H1 (cell line): ENCODE measurements around the gene CCER1. TPM values are rescaled to one million over a fixed set of nuclear protein-coding genes. Genes with fewer than 3 reads are reported as not detected.

ENCODE experiments used
- ATF3 ChIP-seq: IDR thresholded peaks from 2 replicates; pipeline ENCODE4 v1.6.1; 2011; ENCODE audit warnings: low read depth, mild to moderate bottlenecking, low read length; ENCODE audit not compliant: insufficient read depth
- BRCA1 ChIP-seq: IDR thresholded peaks from 2 replicates; pipeline ENCODE4 v1.6.1; 2012; ENCODE audit warnings: low read depth, low read length, improper control_type of control experiment
- E2F6 ChIP-seq: IDR thresholded peaks from 2 replicates; pipeline ENCODE4 v1.6.1; 2012; ENCODE audit warnings: inconsistent platforms
- HDAC2 ChIP-seq, 2 experiments: fragments of 300-600 bp in 1 of 2; sonication (generic) in 1 of 2; IDR thresholded peaks; 2 replicates each; pipeline ENCODE4 v1.6.1; 2011 to 2012; ENCODE audit warnings: low read depth in 2 of 2, low read length in 2 of 2, mild to moderate bottlenecking in 2 of 2, moderate library complexity in 2 of 2, borderline replicate concordance in 1 of 2, inconsistent platforms in 1 of 2
- KDM1A ChIP-seq: fragments of 200-600, 300-600 bp; sonication (generic); IDR thresholded peaks from 2 replicates; pipeline ENCODE4 v1.7.1; 2016; ENCODE audit warnings: mild to moderate bottlenecking, low read length, borderline replicate concordance
- KDM5A ChIP-seq: fragments of 200-600 bp; IDR thresholded peaks from 2 replicates; pipeline ENCODE4 v1.7.1; 2012; ENCODE audit warnings: mild to moderate bottlenecking, low read length, inconsistent platforms, mixed read lengths
- SP4 ChIP-seq: IDR thresholded peaks from 2 replicates; pipeline ENCODE4 v1.6.1; 2012; ENCODE audit warnings: low read length, inconsistent platforms
- TEAD4 ChIP-seq: IDR thresholded peaks from 2 replicates; pipeline ENCODE4 v1.6.1; 2012; ENCODE audit warnings: low read depth, low read length, inconsistent platforms, mixed read lengths
- polyA plus RNA-seq, 7 experiments: library from polyadenylated mRNA; depleted of rRNA in 3 of 7; stranded (reverse) in 5 of 7; unstranded in 2 of 7; fragments of >200 nt in 5 of 7; fragments of 200-250 nt in 2 of 7; gene quantifications; 1 replicate in 5 of 7; 2 replicates in 1 of 7; 4 replicates in 1 of 7; pipeline versions ENCODE4 v1.2.1 to v1.2.3, GENCODE V29; 2011 to 2013; ENCODE audit warnings: missing spikeins in 2 of 7, mixed read lengths in 2 of 7
- total RNA-seq: library from RNA; stranded (reverse); fragmentation: NEBNext Ultra II Directional; extraction: Animal tissue kit (Norgen Biotek cat#: 25700); gene quantifications from 2 replicates; pipeline ENCODE4 v1.2.1, GENCODE V29; 2021

CCER1 gene
- total and polyA plus RNA-seq, 2 of the 8 experiments (the other 6 are each of a cell fraction or from before 2014, with no cell fraction given) = not detected

- TF ChIP-seq KDM1A (0 out of 2 replicates have a peak, but pooled peaks have one; percentile 60), KDM5A (no peak), TEAD4 (0 out of 2 replicates have a peak, but pooled peaks have one; percentile 29), E2F6 (peak; percentile 64; the same call in 1 of the 2 replicates), HDAC2 (IDR thresholded peaks at IDR 0.05; ENCODE audit: borderline replicate concordance in 1 of 2, low read depth in 2 of 2, low read length in 2 of 2) (no peak), SP4 (no peak), BRCA1 (no peak), ATF3 (0 out of 2 replicates have a peak, but pooled peaks have one; percentile 1)
Measured at GRCh38 chr12:90953956-90954421, 987 bp downstream of the CCER1 start (continued).
